B cell (primary cell): Measurements from ENCODE around the gene ONECUT3. TPM values are rescaled to one million over a fixed set of nuclear protein-coding genes. Genes with fewer than 3 reads are reported as not detected.

Experiments used
- ATAC-seq: fragments of 200-7000 bp; cut with Tn5 transposase; one replicate; pipeline ENCODE4 v1.10.0; 2021; ENCODE audit warnings: low read depth, mild to moderate bottlenecking, moderate number of reproducible peaks, moderate library complexity
- CTCF ChIA-PET: fragments of 350-600 bp; sonication (Branson Sonifier 250); formaldehyde crosslinking; loops from one replicate; lab custom pipeline; 2021; ENCODE audit warnings: antibody characterized with exemption, inconsistent platforms; lab: Charles Lee
- POLR2A ChIA-PET: fragments of 350-600 bp; sonication (Branson Sonifier 250); formaldehyde crosslinking; loops from one replicate; lab custom pipeline; 2021; ENCODE audit warnings: antibody characterized with exemption; lab: Charles Lee
- DNase-seq: peaks from one replicate; pipeline ENCODE4 v3.0.0; 2013
- H2AFZ ChIP-seq: 2 replicates; pipeline ENCODE4 v1.6.1; 2012; ENCODE audit warnings: mild to moderate bottlenecking, low read depth, low read length; ENCODE audit not compliant: insufficient read depth, poor library complexity, severe bottlenecking
- H3K27ac ChIP-seq, 2 donors: 1 replicate in 1 of 2; 2 replicates in 1 of 2; pipeline ENCODE4 v1.5.1; 2012 to 2013; ENCODE audit warnings: low read length in 2 of 2, mild to moderate bottlenecking in 2 of 2, moderate library complexity in 1 of 2
- H3K27me3 ChIP-seq, 4 experiments: fragments of 200-600 bp in 1 of 4; sonication (generic) in 1 of 4; replicated peaks in 1 of 4; 1 replicate in 2 of 4; 2 replicates in 2 of 4; pipeline versions ENCODE4 v1.6.1 to v1.7.0; 2013 to 2016; ENCODE audit warnings: low read length in 3 of 4, mild to moderate bottlenecking in 2 of 4, mixed read lengths in 1 of 4, moderate library complexity in 1 of 4; ENCODE audit not compliant: insufficient read depth in 4 of 4, control insufficient read depth in 3 of 4; ENCODE audit errors: control extremely low read depth in 1 of 4
- H3K36me3 ChIP-seq, 2 experiments: replicated peaks in 1 of 2; 1 replicate in 1 of 2; 2 replicates in 1 of 2; pipeline versions ENCODE4 v1.6.1 to v1.7.1; 2013; ENCODE audit warnings: low read length in 1 of 2; ENCODE audit not compliant: insufficient read depth in 2 of 2, control insufficient read depth in 1 of 2; ENCODE audit errors: control extremely low read depth in 1 of 2, extremely low read depth in 1 of 2
- H3K4me1 ChIP-seq, 2 donors: fragments of 200-600 bp in 1 of 2; sonication (generic) in 1 of 2; 1 replicate in 1 of 2; 2 replicates in 1 of 2; pipeline versions ENCODE4 v1.5.1 to v1.6.1; 2013 to 2017; ENCODE audit warnings: low read length in 2 of 2; ENCODE audit not compliant: control insufficient read depth in 2 of 2, insufficient read depth in 2 of 2
- H3K4me2 ChIP-seq: replicated peaks from 2 replicates; pipeline ENCODE3; 2012; ENCODE audit warnings: mild to moderate bottlenecking, low read depth, low read length; ENCODE audit not compliant: poor library complexity, severe bottlenecking
- H3K4me3 ChIP-seq, 5 experiments: fragments of 200-600 bp in 1 of 5; sonication (generic) in 1 of 5; 1 replicate in 3 of 5; 2 replicates in 2 of 5; pipeline versions ENCODE4 v1.5.1 to v1.7.0; 2011 to 2016; ENCODE audit warnings: low read length in 4 of 5, mild to moderate bottlenecking in 4 of 5, low read depth in 2 of 5, control low read depth in 1 of 5, moderate library complexity in 1 of 5; ENCODE audit not compliant: insufficient read depth in 1 of 5; ENCODE audit errors: control extremely low read depth in 1 of 5, extremely low read depth in 1 of 5
- H3K79me2 ChIP-seq: fragments of 200-600 bp; sonication (generic); one replicate; pipeline ENCODE4 v1.6.0; 2016; ENCODE audit warnings: low read length; ENCODE audit not compliant: control insufficient read depth, insufficient read depth
- H3K9ac ChIP-seq: fragments of 200-600 bp; sonication (generic); 2 replicates; pipeline ENCODE4 v1.6.1; 2017; ENCODE audit warnings: mild to moderate bottlenecking, low read length, moderate library complexity
- H3K9me3 ChIP-seq, 3 donors: one replicate each; pipeline versions ENCODE4 v1.6.1 to v1.7.1; 2013; ENCODE audit warnings: low read length in 2 of 3; ENCODE audit not compliant: control insufficient read depth in 2 of 3, insufficient read depth in 1 of 3; ENCODE audit errors: control extremely low read depth in 1 of 3
- H4K20me1 ChIP-seq: 2 replicates; pipeline ENCODE4 v1.6.0; 2012; ENCODE audit warnings: mild to moderate bottlenecking, low read length; ENCODE audit not compliant: insufficient read depth, control insufficient read depth, poor library complexity, severe bottlenecking
- H3K27ac Mint-ChIP-seq: one replicate; pipeline ENCODE4 v1.8.0; 2021; ENCODE audit warnings: mixed read lengths
- H3K27me3 Mint-ChIP-seq: one replicate; pipeline ENCODE4 v1.8.0; 2021; ENCODE audit warnings: mixed read lengths
- H3K4me1 Mint-ChIP-seq: one replicate; pipeline ENCODE4 v1.8.0; 2021; ENCODE audit warnings: mixed read lengths
- H3K4me3 Mint-ChIP-seq: one replicate; pipeline ENCODE4 v1.8.0; 2021; ENCODE audit warnings: mixed read lengths
- H3K9me3 Mint-ChIP-seq: one replicate; pipeline ENCODE4 v1.8.0; 2022; ENCODE audit warnings: mixed read lengths; ENCODE audit not compliant: insufficient read depth
- EZH2 ChIP-seq: IDR thresholded peaks from 2 replicates; pipeline ENCODE4 v1.6.1; 2012; ENCODE audit warnings: borderline replicate concordance, low read depth, mild to moderate bottlenecking, moderate library complexity, low read length; ENCODE audit not compliant: insufficient read depth, poor library complexity, severe bottlenecking
- WGBS: methylation state at CpG from one replicate; pipeline ENCODE4 v1.1.5; 2013; ENCODE audit warnings: missing lambda C conversion rate; ENCODE audit not compliant: insufficient coverage; 5-methylcytosine and 5-hydroxymethylcytosine counted together
- intact Hi-C: fragments of 100-400 bp; cut with micrococcal nuclease; formaldehyde crosslinking; loops from one replicate; pipeline ENCODE4 v1.10.0; 2022
- polyA plus RNA-seq: library from polyadenylated mRNA; depleted of rRNA; stranded (reverse); fragments of >200 nt; gene quantifications from 2 replicates; pipeline ENCODE4 v1.2.3, GENCODE V29; 2012
- total RNA-seq, 2 donors: library from RNA; stranded (reverse); fragments of 120-200 nt in 1 of 2; gene quantifications; 1 replicate in 1 of 2; 2 replicates in 1 of 2; pipeline versions ENCODE4 v1.2.3 to v1.2.4, GENCODE V29; 2013 to 2022
- TF ChIP-seq, protein P1 (sequence below): fragments of 200-600 bp; IDR thresholded peaks from one replicate; pipeline ENCODE4 v1.8.0; 2022; ENCODE audit warnings: antibody characterized with exemption, mild to moderate bottlenecking

The ONECUT3 gene
- total and polyA plus RNA-seq, 2 donors (not counting 1 experiment from before 2014, with no cell fraction given): not detected

DNA sequence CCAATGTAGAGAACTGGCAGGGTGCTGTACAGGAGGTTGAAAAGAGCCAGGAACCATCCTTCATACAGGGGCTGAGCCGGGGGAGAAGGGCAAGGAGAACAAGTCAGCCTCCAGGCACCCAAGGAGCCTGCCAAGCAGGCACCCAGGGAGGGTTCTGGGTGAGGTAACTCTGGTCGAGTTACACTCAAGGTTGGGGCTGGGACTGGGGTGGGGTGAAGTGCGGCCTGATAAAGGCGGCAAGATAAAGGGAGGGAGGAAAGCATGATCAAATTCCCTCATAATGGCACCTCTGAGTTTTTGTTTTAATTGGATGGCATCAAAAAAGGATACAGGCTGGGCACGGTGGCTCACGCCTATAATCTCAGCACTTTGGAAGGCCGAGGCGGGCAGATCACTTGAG is 33.8 kb downstream of the ONECUT3 start:
- ATAC-seq (no peak), DNase-seq (no peak)
- H3K9ac ChIP-seq: no peak overlapping the region
- peaks cover 0 to 29% (median 3%) of the 10 kb centered on the region in 3 donors for H3K9me3 ChIP-seq
- Mint-ChIP-seq H3K27ac (no peak overlapping the region), H3K4me3 (no peak overlapping the region), H3K9me3 (no peaks in the 10 kb centered on the region), H3K27me3 (peaks cover 16% of the 10 kb centered on the region), H3K4me1 (peaks cover 5% of the 10 kb centered on the region)
- no peak overlapping the region for H3K4me3 ChIP-seq
- peaks cover 0 to 38% (median 3%) of the 10 kb centered on the region in 4 experiments for H3K27me3 ChIP-seq
- intact Hi-C loops: no loop called here
- no peaks in the 10 kb centered on the region for H3K36me3 ChIP-seq
- H3K27ac ChIP-seq: no peak overlapping the region
- H4K20me1 ChIP-seq: no peaks in the 10 kb centered on the region
- ChIA-PET CTCF (interaction anchor here (1.5 to 2.0 kb wide), 4 partner anchors 9 to 115 kb away, joined by 3 to 7 read pairs (median 4); no protein-coding TSS in a partner anchor), POLR2A (no interaction called here)
- H3K4me2 ChIP-seq: no peak overlapping the region
- no peaks in the 10 kb centered on the region for H3K79me2 ChIP-seq
- no peak overlapping the region for H2AFZ ChIP-seq
- WGBS: 90% methylated on average over 5 of the region's 8 CpGs
- peaks cover 0 to 3% of the 10 kb centered on the region in 2 donors for H3K4me1 ChIP-seq
- no peak for TF ChIP-seq EZH2
- TF ChIP-seq, protein P1, sequence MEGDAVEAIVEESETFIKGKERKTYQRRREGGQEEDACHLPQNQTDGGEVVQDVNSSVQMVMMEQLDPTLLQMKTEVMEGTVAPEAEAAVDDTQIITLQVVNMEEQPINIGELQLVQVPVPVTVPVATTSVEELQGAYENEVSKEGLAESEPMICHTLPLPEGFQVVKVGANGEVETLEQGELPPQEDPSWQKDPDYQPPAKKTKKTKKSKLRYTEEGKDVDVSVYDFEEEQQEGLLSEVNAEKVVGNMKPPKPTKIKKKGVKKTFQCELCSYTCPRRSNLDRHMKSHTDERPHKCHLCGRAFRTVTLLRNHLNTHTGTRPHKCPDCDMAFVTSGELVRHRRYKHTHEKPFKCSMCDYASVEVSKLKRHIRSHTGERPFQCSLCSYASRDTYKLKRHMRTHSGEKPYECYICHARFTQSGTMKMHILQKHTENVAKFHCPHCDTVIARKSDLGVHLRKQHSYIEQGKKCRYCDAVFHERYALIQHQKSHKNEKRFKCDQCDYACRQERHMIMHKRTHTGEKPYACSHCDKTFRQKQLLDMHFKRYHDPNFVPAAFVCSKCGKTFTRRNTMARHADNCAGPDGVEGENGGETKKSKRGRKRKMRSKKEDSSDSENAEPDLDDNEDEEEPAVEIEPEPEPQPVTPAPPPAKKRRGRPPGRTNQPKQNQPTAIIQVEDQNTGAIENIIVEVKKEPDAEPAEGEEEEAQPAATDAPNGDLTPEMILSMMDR: no peak

GRCh38 chr19:1789261-1790041 is 36.1 kb downstream of the ONECUT3 start:
- H3K4me1 ChIP-seq: peaks cover 0 to 3% of the 10 kb centered on the region in 2 donors
- CTCF ChIA-PET: interaction anchor here (0.5 to 0.6 kb wide), 2 partner anchors 249 to 443 kb away, joined by 3 read pairs; no protein-coding TSS in a partner anchor
- ATAC-seq (no peak), DNase-seq (no peak)
- Mint-ChIP-seq H3K4me3 (no peak overlapping the region), H3K9me3 (no peaks in the 10 kb centered on the region), H3K27ac (no peak overlapping the region), H3K4me1 (no peaks in the 10 kb centered on the region), H3K27me3 (peaks cover 8% of the 10 kb centered on the region)
- no peaks in the 10 kb centered on the region for H3K79me2 ChIP-seq
- WGBS: 22% methylated on average over 50 of the region's 59 CpGs
- peaks cover 0 to 39% (median 2%) of the 10 kb centered on the region in 4 experiments for H3K27me3 ChIP-seq
- no peak overlapping the region for H3K4me2 ChIP-seq
- H3K36me3 ChIP-seq: no peaks in the 10 kb centered on the region
- no peak for TF ChIP-seq EZH2
- TF ChIP-seq, protein P1: no peak
- H3K4me3 ChIP-seq: no peak overlapping the region
- peaks cover 0 to 8% (median 0%) of the 10 kb centered on the region in 3 donors for H3K9me3 ChIP-seq
- no peak overlapping the region for H2AFZ ChIP-seq
- H3K9ac ChIP-seq: no peak overlapping the region
- intact Hi-C loops: loop anchor here (2.0 kb wide), 1 partner anchor 37 kb away; no protein-coding TSS in a partner anchor
- H3K27ac ChIP-seq: no peak overlapping the region
- POLR2A ChIA-PET: no interaction called here
- H4K20me1 ChIP-seq: no peaks in the 10 kb centered on the region
